BLaER1 (cell line): ENCODE measurements around the gene ZNRF2.

Experiments used
- H3K27ac ChIP-seq: shearing (Covaris generic); formaldehyde crosslinking; 2 replicates; pipeline ENCODE4 v1.8.1; 2022
- H3K27me3 ChIP-seq: shearing (Covaris generic); formaldehyde crosslinking; 2 replicates; pipeline ENCODE4 v1.8.1; 2022
- H3K36me3 ChIP-seq: shearing (Covaris generic); formaldehyde crosslinking; 2 replicates; pipeline ENCODE4 v1.8.1; 2022
- H3K4me1 ChIP-seq: shearing (Covaris generic); formaldehyde crosslinking; 2 replicates; pipeline ENCODE4 v1.8.1; 2022
- H3K4me2 ChIP-seq: shearing (Covaris generic); formaldehyde crosslinking; 2 replicates; pipeline ENCODE4 v1.8.1; 2022
- H3K4me3 ChIP-seq: shearing (Covaris generic); formaldehyde crosslinking; 2 replicates; pipeline ENCODE4 v1.8.1; 2022
- H3K9ac ChIP-seq: shearing (Covaris generic); formaldehyde crosslinking; 2 replicates; pipeline ENCODE4 v1.8.1; 2022
- H3K9me3 ChIP-seq: shearing (Covaris generic); formaldehyde crosslinking; 2 replicates; pipeline ENCODE4 v1.8.1; 2022
- H4K20me1 ChIP-seq: shearing (Covaris generic); formaldehyde crosslinking; 2 replicates; pipeline ENCODE4 v1.8.1; 2022
- Cebpa-rat ChIP-seq: shearing (Covaris generic); IDR thresholded peaks from 2 replicates; pipeline ENCODE4 v1.8.1; 2022

Gene ZNRF2

DNA sequence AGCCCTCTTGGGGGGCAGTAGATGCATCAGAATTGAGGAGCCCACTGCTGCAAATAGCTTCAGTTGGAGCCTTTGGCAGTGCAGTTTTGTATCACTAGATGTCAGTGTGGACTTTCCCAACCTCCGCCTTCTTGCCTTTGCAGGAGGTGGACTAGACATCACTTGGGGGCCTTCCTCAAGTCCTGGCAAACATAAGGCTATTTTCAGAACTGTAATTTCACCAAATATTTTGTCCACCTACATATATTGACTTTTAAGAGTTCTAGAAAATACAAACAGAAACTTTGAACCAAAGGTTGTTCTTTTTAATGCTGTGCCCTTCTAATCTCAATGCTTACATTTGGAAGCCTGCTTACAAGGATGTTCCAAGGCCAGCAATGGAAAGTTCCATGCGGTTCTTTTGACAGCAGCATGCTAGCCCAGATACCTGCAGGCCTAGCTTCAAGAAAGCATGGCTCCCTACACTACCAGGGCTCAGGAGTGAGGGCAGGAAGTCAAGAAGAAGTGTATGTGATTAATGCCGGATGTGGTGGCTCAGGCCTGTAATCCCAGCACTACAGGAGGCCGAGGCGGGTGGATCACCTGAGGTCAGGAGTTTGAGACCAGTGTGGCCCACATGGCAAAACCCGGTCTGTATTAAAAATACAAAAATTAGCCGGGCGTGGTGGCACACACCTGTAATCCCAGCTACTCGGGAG is 8.0 kb upstream of the ZNRF2 start:
- H3K27me3 ChIP-seq: no peaks in the 10 kb centered on the region
- no peaks in the 10 kb centered on the region for H3K36me3 ChIP-seq
- H3K4me1 ChIP-seq: peaks cover 32% of the 10 kb centered on the region
- no peak for TF ChIP-seq Cebpa-rat
- H3K9ac ChIP-seq: no peak overlapping the region
- H3K4me3 ChIP-seq: no peak overlapping the region
- no peak overlapping the region for H3K4me2 ChIP-seq
- H3K27ac ChIP-seq: no peak overlapping the region
- peaks cover 8% of the 10 kb centered on the region; the same call in 1 of the 2 replicates for H4K20me1 ChIP-seq
- H3K9me3 ChIP-seq: no peaks in the 10 kb centered on the region

DNA sequence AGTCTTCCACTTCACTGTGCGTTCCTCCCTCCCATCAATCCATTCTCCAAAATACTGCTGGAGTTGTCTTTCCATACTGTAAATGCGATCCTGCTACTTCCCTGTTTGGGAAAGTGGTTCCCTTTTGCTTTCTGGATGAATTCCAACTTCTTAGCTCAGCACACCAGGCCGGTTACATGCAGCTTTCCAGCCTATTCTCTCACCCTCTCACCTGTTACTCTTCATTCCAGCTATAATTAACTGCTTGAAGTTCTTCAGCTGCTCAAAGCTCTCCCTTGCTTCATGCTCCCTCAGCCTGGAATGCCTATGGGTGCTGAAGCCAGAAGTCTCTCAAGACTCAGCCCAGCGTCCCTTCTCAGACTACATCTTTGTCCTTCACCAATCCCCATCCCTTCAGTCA is 6.0 kb upstream of the ZNRF2 start:
- no peak overlapping the region for H3K27ac ChIP-seq
- H3K9ac ChIP-seq: no peak overlapping the region
- H3K4me1 ChIP-seq: peaks cover 48% of the 10 kb centered on the region
- H3K9me3 ChIP-seq: no peaks in the 10 kb centered on the region
- H4K20me1 ChIP-seq: peaks cover 25% of the 10 kb centered on the region; the same call in 1 of the 2 replicates
- no peaks in the 10 kb centered on the region for H3K27me3 ChIP-seq
- H3K4me3 ChIP-seq: no peak overlapping the region
- peak overlapping the region; percentile 77 for H3K4me2 ChIP-seq
- no peaks in the 10 kb centered on the region for H3K36me3 ChIP-seq
- no peak for TF ChIP-seq Cebpa-rat

DNA sequence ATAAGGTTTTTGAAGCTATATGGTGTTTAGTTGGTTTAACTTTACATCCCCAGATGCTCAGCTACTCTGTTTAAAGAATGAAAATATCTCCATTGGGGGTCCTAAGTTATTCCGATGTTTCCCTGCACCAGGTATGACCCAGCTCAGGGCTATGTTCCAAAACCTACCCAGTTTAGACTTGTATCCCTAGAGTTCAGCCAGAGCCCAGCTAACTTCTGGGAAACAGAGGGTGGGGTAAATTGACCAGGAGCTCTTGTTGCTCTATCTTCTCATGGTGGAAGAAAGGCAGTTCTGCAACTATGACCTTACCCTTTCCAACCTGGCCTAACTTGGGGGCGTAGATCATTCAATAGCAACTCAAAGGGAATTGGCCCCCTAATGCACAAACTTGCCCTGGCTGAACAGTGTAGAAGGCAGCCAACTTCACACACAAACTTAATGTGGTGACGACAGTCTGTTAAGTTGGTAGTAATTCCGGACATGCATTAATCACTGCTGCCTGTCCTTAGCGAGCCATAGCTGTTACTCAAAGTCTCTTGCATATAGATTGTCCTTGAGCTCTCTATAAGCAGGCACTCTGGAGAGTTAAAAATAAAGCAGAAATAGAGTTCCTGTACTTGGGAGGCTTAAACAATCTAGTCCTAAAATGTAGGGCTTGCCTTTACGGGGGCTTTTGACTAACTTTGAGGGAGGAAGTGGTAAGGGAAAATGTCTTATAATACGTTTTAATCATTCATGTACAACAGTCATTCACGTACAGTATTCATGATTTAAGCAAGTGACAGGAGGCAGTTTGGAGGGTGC is 5.3 kb upstream of the ZNRF2 start:
- Histone ChIP-seq H3K9me3 (no peaks in the 10 kb centered on the region), H4K20me1 (peaks cover 31% of the 10 kb centered on the region; the same call in 1 of the 2 replicates), H3K4me2 (peak overlapping the region; percentile 77), H3K9ac (peak overlapping the region; percentile 48; the same call in 1 of the 2 replicates), H3K27me3 (no peaks in the 10 kb centered on the region), H3K4me1 (peaks cover 55% of the 10 kb centered on the region), H3K27ac (peak overlapping the region; percentile 60), H3K36me3 (no peaks in the 10 kb centered on the region), H3K4me3 (peak overlapping the region; percentile 10; the same call in 1 of the 2 replicates)
- no peak for TF ChIP-seq Cebpa-rat

DNA sequence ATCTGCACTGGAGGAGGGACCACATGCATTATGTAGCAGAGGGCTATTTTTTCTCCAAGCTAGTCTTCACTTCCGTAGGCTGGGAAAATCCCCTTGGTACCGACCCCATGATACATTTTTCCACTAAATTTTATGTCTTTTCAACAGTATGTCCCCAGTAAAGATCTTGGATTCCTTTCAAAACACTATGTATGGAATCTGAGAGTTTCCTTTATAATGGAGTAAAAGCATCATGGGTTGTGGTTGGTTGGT is 4.8 kb upstream of the ZNRF2 start:
- TF ChIP-seq Cebpa-rat: no peak
- H3K27me3 ChIP-seq: no peaks in the 10 kb centered on the region
- H3K36me3 ChIP-seq: no peaks in the 10 kb centered on the region
- peak overlapping the region; percentile 60 for H3K27ac ChIP-seq
- peak overlapping the region; percentile 48; the same call in 1 of the 2 replicates for H3K9ac ChIP-seq
- peaks cover 55% of the 10 kb centered on the region for H3K4me1 ChIP-seq
- H4K20me1 ChIP-seq: peaks cover 31% of the 10 kb centered on the region; the same call in 1 of the 2 replicates
- H3K4me3 ChIP-seq: peak overlapping the region; percentile 10; the same call in 1 of the 2 replicates
- H3K4me2 ChIP-seq: peak overlapping the region; percentile 77
- no peaks in the 10 kb centered on the region for H3K9me3 ChIP-seq

DNA sequence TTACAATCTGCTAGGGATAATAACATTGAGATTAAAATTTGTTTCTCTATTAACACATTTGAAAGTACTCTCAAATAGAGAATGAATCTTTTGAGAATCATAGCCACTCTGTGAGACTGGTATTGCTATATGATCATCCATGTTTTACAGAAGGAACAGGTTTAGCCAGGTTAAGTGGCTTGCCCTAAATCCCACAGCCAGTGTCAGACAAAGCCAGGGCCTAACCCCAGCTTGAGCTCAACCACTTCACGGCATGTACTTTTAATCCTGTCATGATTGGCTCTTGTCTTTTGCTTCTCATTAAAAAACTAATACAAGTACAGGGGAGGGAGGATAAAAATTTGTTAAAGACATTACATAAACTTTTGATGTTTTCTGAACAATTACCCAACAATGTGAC is 3.8 kb upstream of the ZNRF2 start:
- Histone ChIP-seq H3K27ac (no peak overlapping the region), H3K4me2 (no peak overlapping the region; the same call in 1 of the 2 replicates), H4K20me1 (peaks cover 31% of the 10 kb centered on the region; the same call in 1 of the 2 replicates), H3K4me1 (peaks cover 55% of the 10 kb centered on the region), H3K36me3 (no peaks in the 10 kb centered on the region), H3K27me3 (no peaks in the 10 kb centered on the region), H3K9ac (no peak overlapping the region), H3K9me3 (no peaks in the 10 kb centered on the region), H3K4me3 (no peak overlapping the region)
- TF ChIP-seq Cebpa-rat: no peak

DNA sequence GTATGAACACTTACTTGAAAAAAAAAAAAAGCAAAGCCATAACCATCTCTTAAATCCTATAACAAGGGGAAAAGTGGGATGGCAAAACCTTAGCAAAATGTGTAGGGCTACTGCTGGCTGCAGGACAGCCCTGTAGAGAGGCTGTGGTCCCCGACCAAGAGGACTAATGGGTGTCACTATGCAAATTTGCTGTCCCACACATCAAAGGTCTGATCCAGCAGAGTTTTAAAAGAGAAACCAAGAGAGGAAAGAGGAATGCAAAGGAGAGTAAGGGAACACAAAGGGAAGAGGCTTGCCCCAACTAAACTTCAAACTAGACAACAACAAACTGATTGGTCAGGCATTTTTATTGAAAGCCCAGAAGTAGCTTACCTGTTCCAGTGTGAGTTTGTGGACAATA is 3.1 kb upstream of the ZNRF2 start:
- TF ChIP-seq Cebpa-rat: no peak
- H3K4me2 ChIP-seq: peak overlapping the region; percentile 18; the same call in 1 of the 2 replicates
- no peak overlapping the region for H3K27ac ChIP-seq
- peaks cover 55% of the 10 kb centered on the region for H3K4me1 ChIP-seq
- no peak overlapping the region for H3K9ac ChIP-seq
- no peaks in the 10 kb centered on the region for H3K27me3 ChIP-seq
- no peaks in the 10 kb centered on the region for H3K9me3 ChIP-seq
- H4K20me1 ChIP-seq: peaks cover 35% of the 10 kb centered on the region
- H3K36me3 ChIP-seq: no peaks in the 10 kb centered on the region
- no peak overlapping the region for H3K4me3 ChIP-seq

DNA sequence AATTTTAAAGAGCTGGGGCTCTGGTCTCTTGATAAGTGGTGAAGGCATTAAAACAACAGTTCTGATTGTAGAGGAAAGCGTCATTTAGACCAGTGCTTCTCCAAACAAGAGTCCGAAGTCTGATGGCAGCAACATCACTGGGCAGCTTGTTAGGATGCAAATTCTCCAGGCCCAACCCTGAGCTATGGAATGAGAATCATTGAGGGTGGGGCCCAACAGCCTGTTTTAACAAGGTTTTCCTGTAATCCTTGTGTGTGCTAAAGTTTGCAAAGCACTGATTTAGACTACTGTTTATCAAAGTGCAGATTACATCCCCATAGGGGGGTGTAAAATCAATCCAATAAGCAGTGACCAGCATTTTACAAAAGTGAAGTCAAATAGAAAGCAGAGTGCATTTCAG is 2.6 kb upstream of the ZNRF2 start:
- H3K9ac ChIP-seq: no peak overlapping the region
- H3K36me3 ChIP-seq: no peaks in the 10 kb centered on the region
- no peak overlapping the region for H3K4me3 ChIP-seq
- no peaks in the 10 kb centered on the region for H3K27me3 ChIP-seq
- H3K27ac ChIP-seq: no peak overlapping the region
- H4K20me1 ChIP-seq: peaks cover 40% of the 10 kb centered on the region
- no peak for TF ChIP-seq Cebpa-rat
- no peaks in the 10 kb centered on the region for H3K9me3 ChIP-seq
- H3K4me2 ChIP-seq: 0 out of 2 replicates have a peak overlapping the region, but pooled peaks have one; percentile 18
- H3K4me1 ChIP-seq: peaks cover 55% of the 10 kb centered on the region

DNA sequence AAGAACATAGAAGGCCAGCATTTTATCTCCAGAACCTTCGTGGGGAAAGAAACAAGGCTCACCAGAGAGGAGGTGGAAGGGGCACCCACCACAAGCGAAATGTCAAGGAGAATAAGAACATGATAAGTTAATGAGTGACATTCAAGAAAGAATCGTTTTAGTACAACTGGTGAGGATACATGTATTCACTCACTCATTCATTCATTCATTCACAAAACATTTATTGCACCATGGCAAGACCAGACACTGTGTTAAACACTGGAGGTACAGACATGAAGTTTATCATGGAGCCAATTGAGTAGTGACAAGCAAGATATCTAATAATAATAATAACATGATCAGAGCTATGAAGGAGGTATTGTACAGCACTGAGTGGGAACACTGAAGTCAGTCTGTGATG is 1.7 kb upstream of the ZNRF2 start:
- H3K9me3 ChIP-seq: no peaks in the 10 kb centered on the region
- TF ChIP-seq Cebpa-rat: no peak
- H3K9ac ChIP-seq: no peak overlapping the region
- peaks cover 49% of the 10 kb centered on the region for H4K20me1 ChIP-seq
- H3K27me3 ChIP-seq: no peaks in the 10 kb centered on the region
- peaks cover 57% of the 10 kb centered on the region for H3K4me1 ChIP-seq
- H3K4me2 ChIP-seq: no peak overlapping the region
- H3K4me3 ChIP-seq: no peak overlapping the region
- H3K36me3 ChIP-seq: no peaks in the 10 kb centered on the region
- no peak overlapping the region for H3K27ac ChIP-seq

DNA sequence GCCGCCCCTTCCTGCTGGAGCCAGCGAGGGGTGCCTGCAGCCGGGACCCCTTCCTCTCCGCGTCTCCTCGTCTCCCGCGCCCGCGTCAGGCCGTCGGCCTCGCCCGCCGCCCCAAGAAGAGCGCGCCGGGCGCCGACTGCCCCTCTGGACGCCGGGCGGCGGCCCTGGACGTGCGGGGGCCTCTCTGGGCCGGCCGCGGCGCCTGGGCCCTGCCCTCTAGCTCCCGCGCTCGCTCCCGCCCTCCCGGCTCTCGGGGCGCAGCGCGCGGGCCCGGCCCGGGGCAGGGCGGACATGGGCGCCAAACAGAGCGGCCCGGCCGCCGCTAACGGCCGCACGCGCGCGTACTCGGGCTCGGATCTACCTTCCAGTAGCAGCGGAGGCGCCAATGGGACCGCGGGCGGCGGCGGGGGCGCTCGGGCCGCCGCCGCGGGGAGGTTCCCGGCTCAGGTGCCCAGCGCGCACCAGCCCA is 704 bp downstream of the ZNRF2 start:
- peak overlapping the region; percentile 91 for H3K4me3 ChIP-seq
- no peak for TF ChIP-seq Cebpa-rat
- H4K20me1 ChIP-seq: peaks cover 65% of the 10 kb centered on the region
- H3K27me3 ChIP-seq: no peaks in the 10 kb centered on the region
- peak overlapping the region; percentile 100 for H3K27ac ChIP-seq
- H3K9me3 ChIP-seq: no peaks in the 10 kb centered on the region
- no peaks in the 10 kb centered on the region for H3K36me3 ChIP-seq
- H3K9ac ChIP-seq: peak overlapping the region; percentile 99
- H3K4me1 ChIP-seq: peaks cover 59% of the 10 kb centered on the region
- peak overlapping the region; percentile 91 for H3K4me2 ChIP-seq
